Ishikawa (cell line): ENCODE measurements around the gene SNIP1.

Experiments
- CEBPB ChIP-seq: IDR thresholded peaks from 2 replicates; pipeline ENCODE4 v1.6.1; 2012
- CREB1 ChIP-seq: IDR thresholded peaks from 2 replicates; pipeline ENCODE4 v1.6.1; 2012; ENCODE audit warnings: low read depth
- EGR1 ChIP-seq: IDR thresholded peaks from 2 replicates; pipeline ENCODE4 v1.6.1; 2012
- EP300 ChIP-seq: IDR thresholded peaks from 2 replicates; pipeline ENCODE4 v1.6.1; 2012; ENCODE audit warnings: borderline replicate concordance
- FOXM1 ChIP-seq: IDR thresholded peaks from 2 replicates; pipeline ENCODE4 v1.6.1; 2012; ENCODE audit warnings: low read depth, borderline replicate concordance
- MAX ChIP-seq: IDR thresholded peaks from 2 replicates; pipeline ENCODE4 v1.6.1; 2012
- NFIC ChIP-seq: IDR thresholded peaks from 2 replicates; pipeline ENCODE4 v1.6.1; 2012
- RAD21 ChIP-seq: IDR thresholded peaks from 2 replicates; pipeline ENCODE4 v1.6.1; 2012; ENCODE audit warnings: low read depth
- REST ChIP-seq: IDR thresholded peaks from 2 replicates; pipeline ENCODE4 v1.6.1; 2012; ENCODE audit warnings: low read depth, mild to moderate bottlenecking
- TAF1 ChIP-seq: IDR thresholded peaks from 2 replicates; pipeline ENCODE4 v1.6.1; 2012; ENCODE audit warnings: low read depth, mild to moderate bottlenecking
- TCF12 ChIP-seq: IDR thresholded peaks from 2 replicates; pipeline ENCODE4 v1.6.1; 2012; ENCODE audit warnings: low read depth
- TEAD4 ChIP-seq: IDR thresholded peaks from 2 replicates; pipeline ENCODE4 v1.6.1; 2012
- USF1 ChIP-seq: IDR thresholded peaks from 2 replicates; pipeline ENCODE4 v1.6.1; 2012
- YY1 ChIP-seq: IDR thresholded peaks from 2 replicates; pipeline ENCODE4 v1.6.1; 2012; ENCODE audit warnings: low read depth
- ZBTB7A ChIP-seq: IDR thresholded peaks from 2 replicates; pipeline ENCODE4 v1.6.1; 2012; ENCODE audit warnings: low read depth

Gene SNIP1

GRCh38 chr1:37574834-37575480 lies 20.9 kb upstream of the SNIP1 start:
- no peak for TF ChIP-seq ZBTB7A
- no peak for TF ChIP-seq TAF1
- TF ChIP-seq TEAD4: no peak
- no peak for TF ChIP-seq USF1
- TF ChIP-seq CEBPB: no peak
- TF ChIP-seq TCF12: no peak
- no peak for TF ChIP-seq MAX
- no peak for TF ChIP-seq YY1
- TF ChIP-seq REST: no peak
- no peak for TF ChIP-seq NFIC
- TF ChIP-seq RAD21: no peak
- TF ChIP-seq EP300: no peak
- no peak for TF ChIP-seq CREB1
- no peak for TF ChIP-seq EGR1
- TF ChIP-seq FOXM1: no peak

- TF ChIP-seq NFIC (no peak), CREB1 (no peak), MAX (no peak), ZBTB7A (no peak), RAD21 (no peak), YY1 (no peak), TEAD4 (no peak), USF1 (no peak), EP300 (no peak), EGR1 (no peak), REST (no peak), TAF1 (no peak), FOXM1 (no peak), CEBPB (no peak), TCF12 (no peak)
These were observed 16.6 kb upstream of the SNIP1 start for GRCh38 chr1:37570528-37571334.

GRCh38 chr1:37567023-37567422 lies 12.9 kb upstream of the SNIP1 start:
- TF ChIP-seq MAX (no peak), TEAD4 (no peak), REST (no peak), RAD21 (no peak), YY1 (no peak), FOXM1 (no peak), TAF1 (no peak), NFIC (no peak), USF1 (no peak), EGR1 (no peak), CEBPB (no peak), EP300 (no peak), ZBTB7A (no peak), CREB1 (no peak), TCF12 (no peak)
